ENCODE data around the gene RABL2B. TPM values are rescaled to one million over a fixed set of nuclear protein-coding genes. Genes with fewer than 3 reads are reported as not detected.

Gene RABL2B
- polyA plus RNA-seq, 1 donor from 2014 or later = 26.2 TPM

GRCh38 chr22:50731811-50732624 is 51.4 kb downstream of the RABL2B start:
- no peak overlapping the region for H2AFZ ChIP-seq (ENCODE audit: low read depth, low read length)
- no peaks in the 10 kb centered on the region for H3K9me2 ChIP-seq (ENCODE audit: insufficient read depth, low read length)
- H3K27ac ChIP-seq (ENCODE audit: low read length) = no peak overlapping the region
- no peak overlapping the region for H3K9ac ChIP-seq (ENCODE audit: low read length)
- H4K20me1 ChIP-seq (ENCODE audit: insufficient read depth) = no peaks in the 10 kb centered on the region
- H3K27me3 ChIP-seq (ENCODE audit: insufficient read depth, low read depth, low read length) = no peaks in the 10 kb centered on the region
- no peaks in the 10 kb centered on the region for H3K9me3 ChIP-seq (ENCODE audit: low read length)
- no peak overlapping the region for H3K4me3 ChIP-seq (ENCODE audit: low read length)
- H3K79me2 ChIP-seq (replicated peaks; ENCODE audit: insufficient read depth, low read length) = no peaks in the 10 kb centered on the region
- TF ChIP-seq EZH2 (IDR thresholded peaks at IDR 0.05; ENCODE audit: borderline replicate concordance, insufficient read depth, low read length, poor library complexity, severe bottlenecking) (no peak), MXI1 (conservative IDR thresholded peaks at IDR 0.05; ENCODE audit: poor library complexity, severe bottlenecking) (no peak), POLR2AphosphoS5 (IDR thresholded peaks at IDR 0.05) (no peak), RAD21 (conservative IDR thresholded peaks at IDR 0.05) (no peak), CTCF (IDR thresholded peaks at IDR 0.05; ENCODE audit: poor library complexity, severe bottlenecking) (peak; percentile 42), SMC3 (conservative IDR thresholded peaks at IDR 0.05; ENCODE audit: poor library complexity) (peak; percentile 14)
- no peak overlapping the region for H3K4me2 ChIP-seq (ENCODE audit: low read length)
- no peaks in the 10 kb centered on the region for H3F3A ChIP-seq (ENCODE audit: insufficient read depth, low read length, poor library complexity, severe bottlenecking)
- no peaks in the 10 kb centered on the region for H3K36me3 ChIP-seq (ENCODE audit: insufficient read depth, low read length)

GRCh38 chr22:50730941-50731661 is 52.3 kb downstream of the RABL2B start:
- no peaks in the 10 kb centered on the region for H3K9me2 ChIP-seq (ENCODE audit: insufficient read depth, low read length)
- H3K36me3 ChIP-seq (ENCODE audit: insufficient read depth, low read length) = no peaks in the 10 kb centered on the region
- H3K9me3 ChIP-seq (ENCODE audit: low read length) = no peaks in the 10 kb centered on the region
- no peak overlapping the region for H3K9ac ChIP-seq (ENCODE audit: low read length)
- no peaks in the 10 kb centered on the region for H3K79me2 ChIP-seq (replicated peaks; ENCODE audit: insufficient read depth, low read length)
- no peak for TF ChIP-seq SMC3 (conservative IDR thresholded peaks at IDR 0.05; ENCODE audit: poor library complexity)
- TF ChIP-seq CTCF (IDR thresholded peaks at IDR 0.05; ENCODE audit: poor library complexity, severe bottlenecking) = no peak
- no peak for TF ChIP-seq TAF1 (IDR thresholded peaks at IDR 0.05; ENCODE audit: low read depth)
- TF ChIP-seq POLR2AphosphoS5 (IDR thresholded peaks at IDR 0.05) = no peak
- no peak for TF ChIP-seq EZH2 (IDR thresholded peaks at IDR 0.05; ENCODE audit: borderline replicate concordance, insufficient read depth, low read length, poor library complexity, severe bottlenecking)
- no peak for TF ChIP-seq REST (IDR thresholded peaks at IDR 0.05; ENCODE audit: borderline replicate concordance)
- no peak for TF ChIP-seq MXI1 (conservative IDR thresholded peaks at IDR 0.05; ENCODE audit: poor library complexity, severe bottlenecking)
- TF ChIP-seq EP300 (conservative IDR thresholded peaks at IDR 0.05; ENCODE audit: poor library complexity, severe bottlenecking) = no peak
- no peak for TF ChIP-seq RAD21 (conservative IDR thresholded peaks at IDR 0.05)
- no peaks in the 10 kb centered on the region for H4K20me1 ChIP-seq (ENCODE audit: insufficient read depth)
- H3F3A ChIP-seq (ENCODE audit: insufficient read depth, low read length, poor library complexity, severe bottlenecking) = no peaks in the 10 kb centered on the region
- H3K4me3 ChIP-seq (ENCODE audit: low read length) = no peak overlapping the region
- no peaks in the 10 kb centered on the region for H3K27me3 ChIP-seq (ENCODE audit: insufficient read depth, low read depth, low read length)
- H3K27ac ChIP-seq (ENCODE audit: low read length) = no peak overlapping the region
- H3K4me2 ChIP-seq (ENCODE audit: low read length) = no peak overlapping the region
- no peak overlapping the region for H2AFZ ChIP-seq (ENCODE audit: low read depth, low read length)

Measured in neural cell (in vitro differentiated cells).